Posterior vena cava (tissue), 2 donors: ENCODE measurements around the gene ABCC4. TPM values are rescaled to one million over a fixed set of nuclear protein-coding genes. Genes with fewer than 3 reads are reported as not detected.

Source experiments
- DNase-seq: peaks from one replicate; pipeline ENCODE4 v3.0.0-alpha.2; 2020; ENCODE audit warnings: low spot score
- intact Hi-C, 2 donors: fragments of 100-400 bp; cut with DNase I; formaldehyde crosslinking; loops; one replicate each; pipeline versions ENCODE4 v1.14.1 to v1.14.2; 2022 to 2023
- total RNA-seq, 2 donors: library from RNA; stranded (reverse); fragmentation: NEBNext Ultra II Directional; extraction: Animal tissue kit (Norgen Biotek cat#: 25700); gene quantifications; one replicate each; pipeline ENCODE4 v1.2.1, GENCODE V29; 2021
- donor health status: DM: yes; HTN: yes; CAD: no.
- donor health status: DM: yes; HTN: yes; CAD: no.

ABCC4 gene
- total RNA-seq, 2 donors from 2014 or later: 10.5 to 16.2 TPM

- intact Hi-C loops: no loop called here
- DNase-seq: no peak
Measured at GRCh38 chr13:95044452-95045205, 256.6 kb downstream of the ABCC4 start.

- no peak for DNase-seq
Measured at GRCh38 chr13:95039415-95039814, 261.8 kb downstream of the ABCC4 start.

GRCh38 chr13:95038949-95039348 lies 262.3 kb downstream of the ABCC4 start:
- intact Hi-C loops: no loop called here
- DNase-seq: no peak

More at GRCh38 chr13:95039415-95039814, 261.8 kb downstream of the ABCC4 start:
- intact Hi-C loops: no loop called here

- intact Hi-C loops: no loop called here
- no peak for DNase-seq
Measured at GRCh38 chr13:95035311-95036109, 265.7 kb downstream of the ABCC4 start.

- intact Hi-C loops: no loop called here
- no peak for DNase-seq
Measured at GRCh38 chr13:95033890-95034289, 267.4 kb downstream of the ABCC4 start.

GRCh38 chr13:95032121-95032520 lies 269.1 kb downstream of the ABCC4 start:
- no peak for DNase-seq
- intact Hi-C loops: no loop called here

GRCh38 chr13:95030821-95031343 lies 270.4 kb downstream of the ABCC4 start:
- intact Hi-C loops: no loop called here
- DNase-seq: no peak

- intact Hi-C loops: no loop called here
- DNase-seq: no peak
Measured at GRCh38 chr13:95027638-95028037, 273.6 kb downstream of the ABCC4 start.

- no peak for DNase-seq
- intact Hi-C loops: no loop called here
Measured at GRCh38 chr13:95025116-95025515, 276.1 kb downstream of the ABCC4 start.

GRCh38 chr13:95023405-95023804 lies 277.8 kb downstream of the ABCC4 start:
- intact Hi-C loops: no loop called here
- DNase-seq: no peak

GRCh38 chr13:95020298-95020987 lies 280.8 kb downstream of the ABCC4 start:
- intact Hi-C loops: no loop called here
- no peak for DNase-seq

GRCh38 chr13:95019886-95020285 lies 281.4 kb downstream of the ABCC4 start:
- DNase-seq: no peak
- intact Hi-C loops: no loop called here

- no peak for DNase-seq
- intact Hi-C loops: no loop called here
Measured at GRCh38 chr13:95007322-95007721, 293.9 kb downstream of the ABCC4 start.

- DNase-seq: no peak
Measured at GRCh38 chr13:95005300-95005699, 296.0 kb downstream of the ABCC4 start.

GRCh38 chr13:95003019-95003813 lies 298.0 kb downstream of the ABCC4 start:
- intact Hi-C loops: no loop called here
- no peak for DNase-seq

More at GRCh38 chr13:95005300-95005699, 296.0 kb downstream of the ABCC4 start:
- intact Hi-C loops: no loop called here

- DNase-seq: no peak
- intact Hi-C loops: no loop called here
Measured at GRCh38 chr13:95002126-95002525, 299.1 kb downstream of the ABCC4 start.

- intact Hi-C loops: no loop called here
- DNase-seq: no peak
Measured at GRCh38 chr13:94999871-95000270, 301.4 kb downstream of the ABCC4 start.

GRCh38 chr13:94997126-94997525 lies 304.1 kb downstream of the ABCC4 start:
- no peak for DNase-seq
- intact Hi-C loops: no loop called here

- intact Hi-C loops: no loop called here
- no peak for DNase-seq
Measured at GRCh38 chr13:94996445-94996844, 304.8 kb downstream of the ABCC4 start.
